GM12878 (cell line): ENCODE results near the gene BRINP3. TPM values are rescaled to one million over a fixed set of nuclear protein-coding genes. Genes with fewer than 3 reads are reported as not detected.

Experiments used
- ATAC-seq: fragments of 200-7000 bp; cut with Tn5 transposase; 3 replicates; pipeline ENCODE4 v1.9.1; 2020; ENCODE audit warnings: mild to moderate bottlenecking, moderate library complexity
- BruUV-seq: library from RNA; stranded (reverse); fragments of 400-500 nt; replicated peaks from 2 replicates; lab custom pipeline; 2021; lab: Mats Ljungman, UMichigan
- CTCF ChIA-PET: fragments of 300-600 bp; sonication (Branson Sonifier 250); formaldehyde crosslinking; extraction: SDS; loops from one replicate; lab custom pipeline; 2021; ENCODE audit warnings: inconsistent platforms; lab: Yijun Ruan, JAX
- POLR2A ChIA-PET: fragments of 350-600 bp; formaldehyde crosslinking; extraction: SDS; loops from one replicate; lab custom pipeline; 2021; ENCODE audit warnings: inconsistent platforms; lab: Charles Lee
- RAD21 ChIA-PET: fragments of 300-600 bp; sonication (Branson Sonifier 250); formaldehyde crosslinking; loops from one replicate; lab custom pipeline; 2023; ENCODE audit warnings: antibody characterized with exemption; ENCODE audit not compliant: unreplicated experiment; lab: Charles Lee
- SMC1A ChIA-PET: fragments of 300-600 bp; sonication (Branson Sonifier 250); formaldehyde crosslinking; loops from one replicate; lab custom pipeline; 2023; ENCODE audit not compliant: unreplicated experiment, uncharacterized antibody; lab: Charles Lee
- DNase-seq: peaks from one replicate; pipeline ENCODE4 v3.0.0-alpha.2; 2011; ENCODE audit warnings: low read depth, low spot score
- FAIRE-seq: peaks from 3 replicates; lab custom pipeline; 2011; peaks lifted over from hg19 to GRCh38; lab: Jason Lieb, UNC
- H2AFZ ChIP-seq: 2 replicates; pipeline ENCODE4 v1.6.0; 2011; ENCODE audit warnings: low read depth, low read length, control low read depth; ENCODE audit not compliant: control insufficient read depth
- H3K27ac ChIP-seq: 2 replicates; pipeline ENCODE4 v1.5.1; 2011; ENCODE audit warnings: control low read depth; ENCODE audit not compliant: control insufficient read depth, insufficient read depth
- H3K27me3 ChIP-seq, 2 experiments: replicated peaks in 1 of 2; 2 replicates each; pipeline versions ENCODE4 v1.6.0 to v1.6.1; 2011; ENCODE audit warnings: low read length in 1 of 2; ENCODE audit not compliant: control insufficient read depth in 2 of 2, insufficient read depth in 2 of 2
- H3K36me3 ChIP-seq, 2 experiments: 2 replicates each; pipeline ENCODE4 v1.5.1; 2011; ENCODE audit warnings: low read length in 1 of 2; ENCODE audit not compliant: control insufficient read depth in 2 of 2, insufficient read depth in 2 of 2
- H3K4me1 ChIP-seq: 2 replicates; pipeline ENCODE4 v1.6.1; 2011; ENCODE audit warnings: mild to moderate bottlenecking, low read length, moderate library complexity, mixed read lengths; ENCODE audit not compliant: control insufficient read depth, insufficient read depth
- H3K4me2 ChIP-seq: 2 replicates; pipeline ENCODE4 v1.6.0; 2011; ENCODE audit warnings: control low read depth; ENCODE audit not compliant: control insufficient read depth, insufficient read depth
- H3K4me3 ChIP-seq: fragments of 200-600 bp; sonication (generic); 2 replicates; pipeline ENCODE4 v1.5.1; 2016
- H3K79me2 ChIP-seq: 2 replicates; pipeline ENCODE4 v1.6.0; 2011; ENCODE audit warnings: low read length; ENCODE audit not compliant: control insufficient read depth, insufficient read depth
- H3K9ac ChIP-seq: 2 replicates; pipeline ENCODE4 v1.8.0; 2011; ENCODE audit warnings: low read length, control low read depth, mixed read lengths; ENCODE audit not compliant: control insufficient read depth, insufficient read depth
- H3K9me3 ChIP-seq: replicated peaks from 3 replicates; pipeline ENCODE4 v1.5.1; 2011; ENCODE audit warnings: mild to moderate bottlenecking, low read length; ENCODE audit not compliant: control insufficient read depth, insufficient read depth
- H4K20me1 ChIP-seq: 2 replicates; pipeline ENCODE4 v1.6.0; 2011; ENCODE audit not compliant: control insufficient read depth, insufficient read depth
- BCL3 ChIP-seq: IDR thresholded peaks from 2 replicates; pipeline ENCODE4 v1.6.1; 2011; ENCODE audit warnings: borderline replicate concordance, low read depth, mild to moderate bottlenecking, moderate library complexity, low read length; ENCODE audit not compliant: insufficient read depth, poor library complexity, severe bottlenecking
- FOXK2 ChIP-seq: fragments of 450-650 bp; IDR thresholded peaks from 2 replicates; pipeline ENCODE4 v1.6.1; 2017; ENCODE audit warnings: mild to moderate bottlenecking, moderate library complexity
- GATAD2B ChIP-seq: fragments of 450-650 bp; conservative IDR thresholded peaks from 2 replicates; pipeline ENCODE4 v1.6.1; 2017; ENCODE audit warnings: low read depth, mild to moderate bottlenecking, moderate library complexity
- IKZF1 ChIP-seq: fragments of 450-650 bp; conservative IDR thresholded peaks from 2 replicates; pipeline ENCODE4 v1.6.1; 2017; ENCODE audit warnings: antibody characterized with exemption, mild to moderate bottlenecking
- IRF4 ChIP-seq: IDR thresholded peaks from 2 replicates; pipeline ENCODE4 v1.6.1; 2011; ENCODE audit warnings: low read depth, low read length
- NKRF ChIP-seq: fragments of 450-650 bp; conservative IDR thresholded peaks from 2 replicates; pipeline ENCODE4 v1.6.1; 2017; ENCODE audit warnings: mild to moderate bottlenecking, moderate library complexity
- NRF1 ChIP-seq: conservative IDR thresholded peaks from 2 replicates; pipeline ENCODE4 v1.6.1; 2011; ENCODE audit warnings: mild to moderate bottlenecking, low read depth, low read length, improper control_type of control experiment
- POU2F2 ChIP-seq: IDR thresholded peaks from 3 replicates; pipeline ENCODE4 v1.6.1; 2011; ENCODE audit warnings: low read depth, mild to moderate bottlenecking, low read length, borderline replicate concordance
- SMC3 ChIP-seq: IDR thresholded peaks from 2 replicates; pipeline ENCODE4 v1.6.1; 2011; ENCODE audit warnings: low read length, improper control_type of control experiment, borderline replicate concordance
- YY1 ChIP-seq: IDR thresholded peaks from 2 replicates; pipeline ENCODE4 v1.6.1; 2011; ENCODE audit warnings: low read depth, mild to moderate bottlenecking, low read length
- ZNF217 ChIP-seq: fragments of 450-650 bp; IDR thresholded peaks from 2 replicates; pipeline ENCODE4 v1.6.1; 2017; ENCODE audit warnings: antibody characterized with exemption, mild to moderate bottlenecking
- WGBS: methylation state at CpG from one replicate; pipeline ENCODE4 v1.1.6; 2016; ENCODE audit warnings: low lambda C conversion rate; ENCODE audit not compliant: insufficient replicate concordance, insufficient coverage; ENCODE audit errors: missing lambda C conversion rate; 5-methylcytosine and 5-hydroxymethylcytosine counted together
- in situ Hi-C: fragments of 300-500 bp; cut with MboI; formaldehyde crosslinking; loops from 9 replicates; pipeline ENCODE4 v1.14.3; 2018; ENCODE audit warnings: mixed read lengths
- intact Hi-C: fragments of 100-400 bp; cut with micrococcal nuclease; formaldehyde crosslinking; loops from one replicate; pipeline ENCODE4 v1.14.2; 2022; ENCODE audit not compliant: unreplicated experiment
- polyA plus RNA-seq, 11 experiments: library from polyadenylated mRNA; depleted of rRNA in 4 of 11; unstranded in 6 of 11; stranded (reverse) in 5 of 11; fragments of >200 nt; fragmentation: Nextera tagmentation in 4 of 11; fragmentation: Illumina TruSeq in 1 of 11; extraction: Ambion mirVana in 4 of 11; extraction: Trizol in 1 of 11; gene quantifications; 1 replicate in 1 of 11; 2 replicates in 10 of 11; pipeline versions ENCODE4 v1.2.1 to v1.2.3, GENCODE V29; 2011 to 2016; ENCODE audit warnings: inconsistent platforms in 2 of 11, missing spikeins in 2 of 11, low read depth in 1 of 11
- total RNA-seq, 4 experiments: library from RNA; depleted of rRNA in 3 of 4; stranded (reverse); fragments of >200 nt in 3 of 4; fragmentation: Illumina TruSeq in 1 of 4; extraction: Trizol in 1 of 4; gene quantifications; 2 replicates each; pipeline versions ENCODE4 v1.2.1 to v1.2.3, GENCODE V29; 2013 to 2021
- TF ChIP-seq, protein P1 (sequence below): fragments of 450-650 bp; IDR thresholded peaks from 2 replicates; pipeline ENCODE4 v1.6.1; 2016; ENCODE audit warnings: mild to moderate bottlenecking

Gene BRINP3
- total and polyA plus RNA-seq, 10 of the 15 experiments (the other 5 are each of a cell fraction or from before 2014, with no cell fraction given), result under 0.01 TPM; not detected in 9

DNA sequence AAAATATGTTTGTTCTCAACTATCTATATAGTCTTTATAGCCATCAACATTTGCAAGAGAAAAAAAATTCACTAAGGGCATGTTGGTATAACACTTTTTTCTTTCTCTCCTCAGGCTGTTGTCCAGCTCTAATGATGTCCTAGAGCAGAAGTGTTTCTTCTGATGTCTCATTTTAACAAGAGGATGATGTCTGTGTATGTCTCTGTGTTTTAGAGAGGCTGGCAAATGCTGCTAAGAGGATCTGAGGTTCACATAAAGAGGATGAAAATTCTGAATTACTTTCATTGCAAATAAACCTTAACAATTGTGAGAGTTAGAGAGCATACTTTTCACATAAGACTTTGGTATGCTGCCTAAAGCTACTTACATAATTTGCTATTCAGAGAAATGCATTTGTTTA lies 2.6 kb upstream of the BRINP3 start:
- ChIA-PET POLR2A (no interaction called here), RAD21 (no interaction called here)

GRCh38 chr1:190479516-190479915 lies 1.9 kb upstream of the BRINP3 start:
- intact Hi-C loops (no loop called here), in situ Hi-C loops (no loop called here)
- 22% methylated on average over 4 of the region's 4 CpGs for WGBS
- no peak overlapping the region for H3K27ac ChIP-seq
- H3K79me2 ChIP-seq, result no peaks in the 10 kb centered on the region
- no peaks in the 10 kb centered on the region for H3K36me3 ChIP-seq
- ChIA-PET RAD21 (no interaction called here), CTCF (no interaction called here), POLR2A (no interaction called here), SMC1A (no interaction called here)
- H4K20me1 ChIP-seq, result no peaks in the 10 kb centered on the region
- H2AFZ ChIP-seq, result no peak overlapping the region
- FAIRE-seq, result no peak
- no peaks in the 10 kb centered on the region for H3K4me1 ChIP-seq
- BruUV-seq, result no TSS peak
- H3K4me2 ChIP-seq, result no peak overlapping the region
- no peak overlapping the region for H3K9ac ChIP-seq
- H3K9me3 ChIP-seq, result no peaks in the 10 kb centered on the region
- DNase-seq, result no peak
- H3K27me3 ChIP-seq, result peaks cover 2 to 8% of the 10 kb centered on the region in 2 experiments
- no peak overlapping the region for H3K4me3 ChIP-seq
- no peak for ATAC-seq
- TF ChIP-seq BCL3 (no peak), POU2F2 (no peak), GATAD2B (no peak), ZNF217 (no peak), NKRF (no peak), FOXK2 (no peak), NRF1 (no peak)

More for the DNA sequence above, 2.6 kb upstream of the BRINP3 start:
- Histone ChIP-seq H4K20me1 (no peaks in the 10 kb centered on the region), H3K4me2 (no peak overlapping the region), H3K27me3 (peaks cover 2 to 8% of the 10 kb centered on the region in 2 experiments), H3K79me2 (no peaks in the 10 kb centered on the region), H3K4me3 (no peak overlapping the region), H3K4me1 (no peaks in the 10 kb centered on the region), H3K27ac (no peak overlapping the region), H3K9me3 (no peaks in the 10 kb centered on the region), H3K36me3 (no peaks in the 10 kb centered on the region), H2AFZ (no peak overlapping the region), H3K9ac (no peak overlapping the region)
- in situ Hi-C loops, result no loop called here
- FAIRE-seq (no peak), ATAC-seq (no peak), DNase-seq (no peak)
- intact Hi-C loops, result no loop called here
- BruUV-seq, result no TSS peak
- CTCF ChIA-PET, result no interaction called here
- TF ChIP-seq YY1 (no peak), IRF4 (no peak), IKZF1 (no peak), SMC3 (no peak)
- TF ChIP-seq, protein P1, sequence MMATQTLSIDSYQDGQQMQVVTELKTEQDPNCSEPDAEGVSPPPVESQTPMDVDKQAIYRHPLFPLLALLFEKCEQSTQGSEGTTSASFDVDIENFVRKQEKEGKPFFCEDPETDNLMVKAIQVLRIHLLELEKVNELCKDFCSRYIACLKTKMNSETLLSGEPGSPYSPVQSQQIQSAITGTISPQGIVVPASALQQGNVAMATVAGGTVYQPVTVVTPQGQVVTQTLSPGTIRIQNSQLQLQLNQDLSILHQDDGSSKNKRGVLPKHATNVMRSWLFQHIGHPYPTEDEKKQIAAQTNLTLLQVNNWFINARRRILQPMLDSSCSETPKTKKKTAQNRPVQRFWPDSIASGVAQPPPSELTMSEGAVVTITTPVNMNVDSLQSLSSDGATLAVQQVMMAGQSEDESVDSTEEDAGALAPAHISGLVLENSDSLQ, result no peak
- SMC1A ChIA-PET, result no interaction called here
